ENCODE measurements around the gene TMF1.

- TF ChIP-seq POLR2A (IDR thresholded peaks at IDR 0.05; ENCODE audit: low read length) (no peak), GATA1 (IDR thresholded peaks at IDR 0.05; ENCODE audit: low read depth, low read length) (no peak)
Observed at GRCh38 chr3:69011096-69011730, 40.9 kb downstream of the TMF1 start.
